ENCODE data around the gene PSG11.
"Not testable (repeated sequence)": the region's sequence is repeated elsewhere in the genome, so short reads cannot be mapped to it uniquely, and the experiment has no call there.

The PSG11 gene

DNA sequence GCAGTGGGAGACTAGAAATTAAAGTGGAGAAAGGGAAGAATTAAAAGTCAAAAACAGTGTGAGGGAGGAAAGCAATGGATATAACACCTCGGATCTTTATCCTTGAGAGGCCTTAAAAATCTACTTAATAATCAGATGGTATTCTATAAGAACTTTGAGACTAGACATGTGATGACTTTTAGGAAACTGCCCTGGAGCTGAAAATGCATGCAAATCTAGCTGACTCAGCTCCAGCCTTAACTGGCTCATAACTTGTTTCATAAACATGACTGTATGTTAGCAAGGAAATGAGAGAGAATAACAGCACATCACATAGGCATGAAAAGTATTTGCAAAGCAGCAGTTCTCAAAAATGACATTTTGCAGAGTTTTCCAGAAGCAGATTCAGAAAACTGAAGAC lies 38.1 kb downstream of the PSG11 start:
- DNase-seq: not testable (repeated sequence)

DNA sequence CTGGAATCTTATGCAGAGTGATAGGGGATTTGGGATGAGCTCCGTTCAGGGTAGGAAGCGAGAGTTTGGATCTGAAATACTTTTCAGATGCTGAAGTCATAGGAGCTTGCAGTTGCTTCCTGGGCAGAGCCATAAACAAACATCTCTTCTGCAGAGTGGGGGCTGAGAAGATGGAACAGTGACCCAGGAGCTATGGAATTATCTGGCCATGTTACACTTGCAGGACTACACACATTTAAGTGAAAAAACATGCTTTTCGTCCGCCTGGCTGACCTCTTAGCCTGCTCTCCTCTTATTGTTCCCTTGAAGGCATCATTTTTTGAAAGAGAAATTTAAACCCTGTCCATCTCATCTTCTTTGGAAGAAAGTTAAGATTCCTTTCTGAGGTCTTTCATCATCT lies 40.7 kb downstream of the PSG11 start:
- DNase-seq: no peak

DNA sequence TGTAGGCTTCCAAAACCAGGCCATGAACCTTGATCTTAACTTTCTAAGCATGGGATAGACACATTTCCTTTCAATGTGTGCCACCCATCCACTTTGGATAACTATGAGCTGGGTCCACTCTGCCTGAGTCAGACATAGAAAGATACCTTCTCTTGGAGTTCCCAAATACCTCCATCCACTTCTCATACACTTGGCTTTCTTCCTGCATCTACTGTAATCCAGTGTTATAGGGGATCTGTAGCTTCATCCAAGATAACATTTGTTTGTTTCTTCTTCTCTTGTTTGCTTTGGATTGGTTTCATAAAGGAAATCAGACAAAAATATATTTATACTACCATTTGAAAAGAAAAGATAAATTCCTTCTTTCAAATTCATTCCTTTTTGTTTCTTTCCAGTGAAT lies 44.2 kb downstream of the PSG11 start:
- not testable (repeated sequence) for DNase-seq

DNA sequence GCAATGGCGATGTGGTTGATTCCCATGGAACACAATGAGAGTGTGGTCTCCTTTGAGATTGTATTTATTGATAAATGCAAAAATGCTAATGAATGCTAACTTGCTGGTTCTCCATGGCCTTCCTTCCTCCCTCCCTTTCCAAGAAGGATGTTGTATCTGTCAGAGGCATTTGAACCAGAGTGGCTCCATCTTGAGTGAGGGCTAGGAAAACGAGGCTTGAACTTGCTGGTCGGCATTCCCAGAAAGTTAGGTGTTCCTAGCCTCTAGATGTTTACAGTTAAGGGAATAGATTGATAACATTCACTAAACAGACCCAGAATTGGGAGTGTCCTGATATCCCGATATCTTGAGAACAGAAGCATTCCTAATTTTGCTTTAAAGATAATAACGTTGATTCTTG lies 54.8 kb downstream of the PSG11 start:
- DNase-seq: not testable (repeated sequence)

DNA sequence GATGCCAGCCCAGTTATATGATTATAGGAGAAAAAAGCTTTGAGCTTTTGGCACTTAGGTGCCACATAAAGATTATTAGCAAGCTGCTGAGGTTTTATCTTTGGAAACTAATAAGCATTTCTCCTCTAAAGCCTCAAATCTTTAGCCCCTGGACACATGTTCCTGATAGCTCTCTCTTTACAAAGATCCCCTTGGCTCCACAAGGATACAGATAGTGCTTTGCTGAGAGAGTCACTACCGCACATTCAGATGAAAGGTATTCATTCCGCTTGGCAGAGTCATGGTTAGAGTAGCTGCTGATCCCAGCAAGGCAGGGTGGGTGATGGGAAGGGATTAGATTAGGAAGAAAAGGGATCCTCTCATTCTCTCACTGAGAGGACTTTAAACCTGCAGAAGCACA lies 61.1 kb downstream of the PSG11 start:
- no peak for DNase-seq

DNA sequence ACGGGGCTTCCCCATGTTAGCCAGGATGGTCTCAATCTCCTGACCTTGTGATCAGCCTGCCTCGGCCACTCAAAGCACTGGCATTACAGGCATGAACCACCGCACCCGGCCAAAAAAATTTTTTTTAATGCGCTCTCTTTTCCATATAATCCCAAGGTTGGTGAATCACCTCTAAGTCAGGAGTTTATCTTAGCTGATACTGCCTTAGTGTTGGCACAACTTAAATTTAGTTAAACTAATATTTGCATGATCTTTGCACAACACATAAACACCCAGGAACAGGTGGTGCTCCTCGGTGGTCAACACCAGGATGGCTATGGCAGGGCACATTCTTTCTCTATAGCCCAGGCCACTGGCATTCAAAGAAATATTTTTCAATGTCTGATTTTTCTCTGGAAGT lies 65.2 kb downstream of the PSG11 start:
- no peak for DNase-seq
